Neuron (in vitro differentiated cells): ENCODE results near the gene PSMD13.
A peak's percentile ranks its signal among the peaks of the same experiment; 100 is the strongest.

ENCODE experiments used
- H2AFZ ChIP-seq: one replicate; pipeline ENCODE4 v1.6.1; 2013; ENCODE audit warnings: low read depth, mild to moderate bottlenecking, inconsistent platforms, low read length, moderate library complexity
- H3K27me3 ChIP-seq: one replicate; pipeline ENCODE4 v1.6.1; 2013; ENCODE audit warnings: low read length; ENCODE audit not compliant: insufficient read depth
- H3K36me3 ChIP-seq: one replicate; pipeline ENCODE4 v1.6.1; 2013; ENCODE audit warnings: low read length; ENCODE audit not compliant: insufficient read depth
- H3K4me1 ChIP-seq: one replicate; pipeline ENCODE4 v1.6.1; 2013; ENCODE audit warnings: low read length; ENCODE audit not compliant: insufficient read depth
- H3K4me3 ChIP-seq: 2 replicates; pipeline ENCODE4 v1.5.1; 2013; ENCODE audit warnings: mild to moderate bottlenecking, low read length, moderate library complexity
- H3K9me3 ChIP-seq: one replicate; pipeline ENCODE4 v1.6.1; 2013; ENCODE audit warnings: low read length

Gene PSMD13

DNA sequence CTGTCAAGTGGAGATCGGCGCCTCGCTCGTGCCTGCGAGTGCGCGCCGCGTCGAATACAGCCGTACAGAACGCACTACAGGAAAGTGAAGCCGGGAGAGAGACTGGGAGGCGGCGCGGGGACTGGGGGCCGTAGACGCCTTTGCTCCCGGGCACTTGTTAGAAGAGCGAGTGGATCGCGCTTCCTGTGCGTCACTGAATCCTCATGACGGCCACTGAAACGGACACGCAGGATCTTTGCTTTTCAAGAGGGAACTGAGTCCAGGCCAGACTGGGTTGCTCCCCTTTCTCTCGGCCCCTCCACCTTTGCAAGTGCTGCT, 29.0 kb upstream of the PSMD13 start:
- no peaks in the 10 kb centered on the region for H3K27me3 ChIP-seq
- H3K4me3 ChIP-seq, result peak overlapping the region; percentile 60
- H3K36me3 ChIP-seq, result peaks cover 55% of the 10 kb centered on the region
- no peaks in the 10 kb centered on the region for H3K9me3 ChIP-seq
- H3K4me1 ChIP-seq, result peaks cover 28% of the 10 kb centered on the region
- no peak overlapping the region for H2AFZ ChIP-seq

DNA sequence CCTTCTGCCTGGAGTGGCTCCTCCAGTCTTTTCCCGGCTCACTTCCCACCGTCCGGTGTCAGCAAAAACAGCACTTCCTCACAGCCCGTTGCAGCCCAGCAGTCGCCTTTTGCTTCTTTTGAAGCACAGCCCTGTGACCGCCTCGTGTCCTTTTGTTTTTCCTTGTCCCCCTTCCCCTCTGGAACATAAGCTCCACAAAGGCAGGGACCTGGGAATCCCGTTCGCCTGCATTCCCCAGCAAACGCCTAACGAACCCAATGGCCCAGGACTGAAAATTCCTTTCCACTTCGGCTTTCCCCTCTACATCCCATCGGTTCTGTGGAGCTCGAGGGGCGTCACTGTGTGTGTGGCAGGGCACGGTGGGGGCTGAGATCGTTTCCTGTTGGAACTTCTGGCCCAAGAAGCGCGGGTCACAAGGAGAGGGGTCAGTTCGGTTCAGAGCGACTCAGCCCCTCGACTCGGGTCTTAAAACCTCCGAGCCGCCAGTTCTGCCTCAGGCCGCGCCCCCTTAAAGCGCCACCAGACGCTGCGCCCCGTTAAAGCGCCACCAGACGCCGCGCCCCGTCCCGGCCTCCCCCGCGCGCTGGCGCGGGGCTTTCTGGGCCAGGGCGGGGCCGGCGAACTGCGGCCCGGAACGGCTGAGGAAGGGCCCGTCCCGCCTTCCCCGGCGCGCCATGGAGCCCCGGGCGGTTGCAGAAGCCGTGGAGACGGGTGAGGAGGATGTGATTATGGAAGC, 28.4 kb upstream of the PSMD13 start:
- no peak overlapping the region for H2AFZ ChIP-seq
- peaks cover 28% of the 10 kb centered on the region for H3K4me1 ChIP-seq
- H3K36me3 ChIP-seq, result peaks cover 60% of the 10 kb centered on the region
- H3K4me3 ChIP-seq, result peak overlapping the region; percentile 60
- no peaks in the 10 kb centered on the region for H3K27me3 ChIP-seq
- no peaks in the 10 kb centered on the region for H3K9me3 ChIP-seq

- peaks cover 60% of the 10 kb centered on the region for H3K36me3 ChIP-seq
- H3K27me3 ChIP-seq, result no peaks in the 10 kb centered on the region
- H3K4me3 ChIP-seq, result peak overlapping the region; percentile 60
- peaks cover 28% of the 10 kb centered on the region for H3K4me1 ChIP-seq
- no peak overlapping the region for H2AFZ ChIP-seq
- H3K9me3 ChIP-seq, result no peaks in the 10 kb centered on the region
Observed at GRCh38 chr11:208917-209260, 27.9 kb upstream of the PSMD13 start.

- Histone ChIP-seq H2AFZ (no peak overlapping the region), H3K36me3 (peaks cover 60% of the 10 kb centered on the region), H3K4me1 (peaks cover 28% of the 10 kb centered on the region)
Observed at GRCh38 chr11:209275-210121, 27.3 kb upstream of the PSMD13 start.

DNA sequence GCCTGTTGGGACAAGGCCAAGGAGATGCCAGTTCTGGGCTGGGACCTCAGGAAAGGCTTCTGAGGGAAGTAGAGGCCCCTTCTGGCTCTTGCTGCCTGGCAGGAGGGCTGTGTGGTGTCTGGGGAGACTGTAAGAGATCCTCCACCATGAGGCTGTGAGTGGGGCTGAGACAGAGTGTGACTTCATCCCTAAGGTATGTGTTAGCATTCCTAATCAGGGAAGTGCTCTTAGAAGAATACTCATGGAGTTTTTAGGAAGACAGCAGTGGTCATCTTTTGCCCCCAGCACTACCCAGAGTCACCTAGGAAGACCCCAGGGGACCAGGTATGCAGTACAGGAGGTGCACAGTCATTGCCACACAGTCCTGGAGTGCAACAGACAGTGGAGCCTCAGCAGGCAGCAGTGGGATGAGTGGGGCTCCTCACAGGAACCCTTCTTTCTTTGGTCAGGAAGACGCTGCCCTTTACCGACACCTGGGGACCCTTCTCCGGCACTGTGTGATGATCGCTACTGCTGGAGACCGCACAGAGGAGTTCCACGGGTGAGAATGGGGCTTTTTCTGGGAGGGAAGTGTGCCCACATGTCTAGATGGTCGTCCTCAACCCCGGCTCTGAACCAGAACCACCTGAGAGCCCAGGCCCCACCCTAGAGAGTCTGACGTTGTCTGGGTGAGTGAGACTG, 26.5 kb upstream of the PSMD13 start:
- peaks cover 28% of the 10 kb centered on the region for H3K4me1 ChIP-seq
- no peaks in the 10 kb centered on the region for H3K9me3 ChIP-seq
- H3K27me3 ChIP-seq, result no peaks in the 10 kb centered on the region
- H3K4me3 ChIP-seq, result peak overlapping the region; percentile 60
- H2AFZ ChIP-seq, result no peak overlapping the region
- H3K36me3 ChIP-seq, result peaks cover 60% of the 10 kb centered on the region

More at GRCh38 chr11:209275-210121, 27.3 kb upstream of the PSMD13 start:
- H3K4me3 ChIP-seq, result peak overlapping the region; percentile 60
- H3K27me3 ChIP-seq, result no peaks in the 10 kb centered on the region
- H3K9me3 ChIP-seq, result no peaks in the 10 kb centered on the region

DNA sequence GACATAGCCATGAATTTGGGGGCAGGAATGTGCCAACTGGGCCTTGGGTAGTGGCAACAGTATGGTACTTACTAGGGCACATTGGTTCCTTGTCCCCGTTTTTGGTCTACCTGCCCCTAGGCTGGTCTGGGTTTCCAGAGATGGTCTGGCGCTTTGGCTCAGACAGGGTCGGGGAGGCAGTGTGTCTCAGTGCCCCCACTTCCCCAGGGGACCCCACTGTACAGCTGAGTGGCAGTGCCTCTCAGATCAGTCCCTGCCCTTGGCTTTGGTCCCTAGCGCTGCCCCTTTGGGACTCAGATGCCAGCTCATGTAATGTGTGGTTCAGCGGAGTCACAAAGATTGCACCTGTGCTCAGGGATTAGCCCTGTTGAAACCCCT, 26.0 kb upstream of the PSMD13 start:
- Histone ChIP-seq H3K4me3 (no peak overlapping the region), H3K36me3 (peaks cover 60% of the 10 kb centered on the region), H3K4me1 (peaks cover 26% of the 10 kb centered on the region)

DNA sequence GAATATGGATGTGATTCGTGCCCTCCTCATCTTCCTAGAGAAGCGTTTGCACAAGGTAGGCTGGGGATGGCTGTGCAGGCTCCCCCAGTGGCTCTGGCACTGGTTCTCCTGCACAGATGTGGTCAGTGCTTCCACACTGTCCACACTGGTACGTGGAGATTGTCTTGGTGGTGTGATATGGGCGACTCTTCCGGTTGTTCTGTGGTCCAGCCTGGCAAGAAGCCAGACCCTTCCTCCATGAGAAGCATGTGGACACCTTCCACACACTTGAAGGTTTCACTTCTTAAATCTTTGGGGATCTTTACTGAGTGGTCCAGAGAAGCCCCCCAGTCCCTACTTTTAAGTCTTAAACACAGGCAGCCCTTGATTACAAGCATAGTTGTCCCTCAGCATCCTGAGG, 25.5 kb upstream of the PSMD13 start:
- H2AFZ ChIP-seq, result no peak overlapping the region
- H3K36me3 ChIP-seq, result peaks cover 62% of the 10 kb centered on the region
- H3K27me3 ChIP-seq, result no peaks in the 10 kb centered on the region
- no peak overlapping the region for H3K4me3 ChIP-seq
- no peaks in the 10 kb centered on the region for H3K9me3 ChIP-seq
- peaks cover 21% of the 10 kb centered on the region for H3K4me1 ChIP-seq

More for the DNA sequence above, 26.0 kb upstream of the PSMD13 start:
- no peaks in the 10 kb centered on the region for H3K27me3 ChIP-seq
- H3K9me3 ChIP-seq, result no peaks in the 10 kb centered on the region
- no peak overlapping the region for H2AFZ ChIP-seq

DNA sequence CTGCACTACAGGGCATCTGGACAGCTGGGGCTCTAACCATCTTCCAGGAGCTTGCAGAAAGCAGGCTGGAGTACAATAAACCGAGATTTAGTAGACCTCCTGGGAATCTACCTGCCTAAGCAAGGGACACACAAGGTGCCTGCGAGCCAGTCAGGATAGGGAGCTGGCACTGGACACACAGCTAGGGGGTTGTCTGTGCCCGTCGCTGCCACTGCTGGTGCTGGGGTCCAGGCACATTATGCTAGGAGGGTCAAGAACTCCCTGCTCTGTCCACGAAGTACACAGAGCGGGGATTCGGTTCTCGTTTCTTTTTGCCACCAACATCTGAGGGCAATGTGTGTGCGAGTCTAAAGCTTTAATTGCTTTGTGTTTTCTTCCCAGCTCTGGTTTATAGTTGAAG, 25.0 kb upstream of the PSMD13 start:
- H2AFZ ChIP-seq, result no peak overlapping the region
- H3K36me3 ChIP-seq, result peaks cover 66% of the 10 kb centered on the region
- no peak overlapping the region for H3K4me3 ChIP-seq
- no peaks in the 10 kb centered on the region for H3K9me3 ChIP-seq
- H3K27me3 ChIP-seq, result no peaks in the 10 kb centered on the region
- peaks cover 18% of the 10 kb centered on the region for H3K4me1 ChIP-seq

- H2AFZ ChIP-seq, result no peak overlapping the region
- H3K36me3 ChIP-seq, result peaks cover 66% of the 10 kb centered on the region
Observed at GRCh38 chr11:212150-213100, 24.4 kb upstream of the PSMD13 start.

DNA sequence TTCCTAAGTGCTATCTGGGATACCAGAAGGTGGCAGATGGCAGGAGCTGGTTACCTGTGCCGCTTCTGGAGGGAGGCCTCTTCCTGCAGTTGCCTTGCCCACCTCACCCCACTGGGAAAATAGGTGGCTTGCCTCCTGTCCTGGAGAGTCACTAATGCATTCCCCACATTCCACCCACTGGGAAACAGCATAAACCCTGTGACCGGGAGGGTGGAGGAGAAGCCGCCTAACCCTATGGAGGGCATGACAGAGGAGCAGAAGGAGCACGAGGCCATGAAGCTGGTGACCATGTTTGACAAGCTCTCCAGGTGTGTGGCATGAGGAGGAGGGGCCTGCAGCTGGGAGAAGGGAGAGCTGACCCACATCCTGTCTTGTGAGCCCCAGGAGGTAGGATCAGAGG, 23.7 kb upstream of the PSMD13 start:
- peaks cover 17% of the 10 kb centered on the region for H3K4me1 ChIP-seq
- H3K4me3 ChIP-seq, result no peak overlapping the region
- no peaks in the 10 kb centered on the region for H3K9me3 ChIP-seq
- H2AFZ ChIP-seq, result no peak overlapping the region
- peaks cover 66% of the 10 kb centered on the region for H3K36me3 ChIP-seq
- H3K27me3 ChIP-seq, result no peaks in the 10 kb centered on the region

More at GRCh38 chr11:212150-213100, 24.4 kb upstream of the PSMD13 start:
- Histone ChIP-seq H3K9me3 (no peaks in the 10 kb centered on the region), H3K27me3 (no peaks in the 10 kb centered on the region), H3K4me3 (no peak overlapping the region), H3K4me1 (peaks cover 18% of the 10 kb centered on the region)

- H3K36me3 ChIP-seq, result peaks cover 71% of the 10 kb centered on the region
- H3K4me3 ChIP-seq, result no peak overlapping the region
- H2AFZ ChIP-seq, result no peak overlapping the region
- peaks cover 13% of the 10 kb centered on the region for H3K4me1 ChIP-seq
- H3K27me3 ChIP-seq, result no peaks in the 10 kb centered on the region
- no peaks in the 10 kb centered on the region for H3K9me3 ChIP-seq
Observed at GRCh38 chr11:214083-214482, 22.7 kb upstream of the PSMD13 start.

- no peaks in the 10 kb centered on the region for H3K9me3 ChIP-seq
- H3K4me1 ChIP-seq, result no peaks in the 10 kb centered on the region
- no peak overlapping the region for H3K4me3 ChIP-seq
- H3K27me3 ChIP-seq, result no peaks in the 10 kb centered on the region
- peaks cover 58% of the 10 kb centered on the region for H3K36me3 ChIP-seq
- no peak overlapping the region for H2AFZ ChIP-seq
Observed at GRCh38 chr11:215581-216037, 21.2 kb upstream of the PSMD13 start.
